Prostate gland (tissue), 2 donors: ENCODE results near the gene CSNK1D. TPM values are rescaled to one million over a fixed set of nuclear protein-coding genes. Genes with fewer than 3 reads are reported as not detected.
A peak's percentile ranks its signal among the peaks of the same experiment; 100 is the strongest.
"Not testable (repeated sequence)": the region's sequence is repeated elsewhere in the genome, so short reads cannot be mapped to it uniquely, and the experiment has no call there.

Experiments
- DNase-seq: peaks from one replicate; pipeline ENCODE4 v3.0.0-alpha.2; 2019; ENCODE audit warnings: low spot score
- H3K27ac ChIP-seq, 2 donors: fragments of 200-600 bp; sonication (generic); 2 replicates each; pipeline ENCODE4 v1.5.1; 2017 to 2019
- H3K27me3 ChIP-seq: fragments of 200-600 bp; sonication (generic); replicated peaks from 2 replicates; pipeline ENCODE4 v1.5.1; 2019; ENCODE audit not compliant: insufficient read depth
- H3K36me3 ChIP-seq, 2 donors: fragments of 200-600 bp; sonication (generic); 1 replicate in 1 of 2; 2 replicates in 1 of 2; pipeline versions ENCODE4 v1.5.1 to v1.8.1; 2017 to 2019
- H3K4me1 ChIP-seq: fragments of 200-600 bp; sonication (generic); replicated peaks from 2 replicates; pipeline ENCODE4 v1.5.1; 2019
- H3K4me3 ChIP-seq, 2 donors: fragments of 200-600 bp; sonication (generic); 2 replicates each; pipeline ENCODE4 v1.5.1; 2017 to 2019
- H3K9me3 ChIP-seq: fragments of 200-600 bp; sonication (generic); 2 replicates; pipeline ENCODE4 v1.5.1; 2017
- POLR2A ChIP-seq: fragments of 450-650 bp; IDR thresholded peaks from one replicate; pipeline ENCODE4 v1.6.1; 2016; ENCODE audit warnings: antibody characterized with exemption, mild to moderate bottlenecking
- POLR2AphosphoS5 ChIP-seq: sonication (generic); formaldehyde crosslinking; IDR thresholded peaks from one replicate; pipeline ENCODE4 v1.6.1; 2017; ENCODE audit warnings: antibody characterized with exemption
- WGBS: methylation state at CpG from one replicate; pipeline ENCODE4 v1.1.5; 2018; 5-methylcytosine and 5-hydroxymethylcytosine counted together
- intact Hi-C: fragments of 100-400 bp; cut with DNase I; formaldehyde crosslinking; loops from one replicate; pipeline ENCODE4 v1.14.2; 2022
- total RNA-seq, 2 donors: library from RNA; depleted of rRNA; stranded (reverse); fragments of >200 nt; gene quantifications; one replicate each; pipeline ENCODE4 v1.1.0, GENCODE V29; 2016
- TF ChIP-seq, protein P1 (sequence below), 4 experiments: fragments of 200-600 bp in 2 of 4; fragments of 450-650 bp in 2 of 4; sonication (generic) in 2 of 4; IDR thresholded peaks; 1 replicate in 3 of 4; 2 replicates in 1 of 4; pipeline ENCODE4 v1.5.1; 2016 to 2019; ENCODE audit warnings: antibody characterized with exemption in 4 of 4, mild to moderate bottlenecking in 2 of 4, moderate library complexity in 2 of 4

The CSNK1D gene
- total RNA-seq, 2 donors from 2014 or later: 80.3 to 155 TPM

DNA sequence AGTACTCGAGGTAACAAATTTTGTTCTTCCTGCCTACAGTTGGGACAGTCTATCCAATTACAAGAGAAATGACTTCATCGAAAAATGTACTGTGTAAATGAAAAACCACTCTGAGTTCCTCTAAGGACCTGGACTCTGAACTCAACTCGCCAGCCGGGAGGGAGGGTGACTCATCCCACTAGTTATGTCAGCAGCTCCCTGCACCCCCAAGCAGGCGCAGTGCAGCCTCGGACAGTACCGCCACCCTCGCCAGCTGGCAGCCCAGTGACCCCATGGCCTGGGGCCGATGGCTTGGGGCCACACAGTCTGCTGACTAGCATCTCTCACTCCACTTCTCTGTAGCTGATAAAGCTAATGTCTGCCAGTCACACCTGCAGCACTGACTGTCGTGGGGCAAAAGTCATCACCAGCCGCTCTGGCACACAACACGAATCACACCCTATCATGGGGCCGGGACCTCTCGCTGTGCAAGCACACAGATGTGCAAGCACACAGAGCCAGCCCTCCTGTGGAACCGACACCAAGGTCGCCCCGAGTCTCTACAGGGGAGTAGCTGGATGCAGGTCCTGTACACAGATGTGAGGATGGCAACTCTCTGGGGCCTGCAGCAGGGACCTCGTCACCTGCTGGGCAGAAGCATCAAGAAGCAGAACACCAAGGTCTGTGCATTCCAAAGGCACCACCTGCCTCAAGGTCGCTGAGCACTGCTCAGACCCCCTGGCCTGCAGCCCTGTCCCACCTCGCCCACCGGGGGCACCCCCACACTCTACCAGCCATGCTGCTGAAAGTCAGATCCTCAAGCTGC, 5.7 kb downstream of the CSNK1D start:
- Histone ChIP-seq H3K27me3 (no peaks in the 10 kb centered on the region), H3K9me3 (no peaks in the 10 kb centered on the region), H3K4me3 (no peak overlapping the region), H3K36me3 (peaks cover 0 to 17% of the 10 kb centered on the region in 2 donors), H3K4me1 (peaks cover 44% of the 10 kb centered on the region), H3K27ac (peak overlapping the region; percentile 84 to 98)
- TF ChIP-seq POLR2A (no peak), POLR2AphosphoS5 (peak; percentile 74)
- TF ChIP-seq, protein P1, sequence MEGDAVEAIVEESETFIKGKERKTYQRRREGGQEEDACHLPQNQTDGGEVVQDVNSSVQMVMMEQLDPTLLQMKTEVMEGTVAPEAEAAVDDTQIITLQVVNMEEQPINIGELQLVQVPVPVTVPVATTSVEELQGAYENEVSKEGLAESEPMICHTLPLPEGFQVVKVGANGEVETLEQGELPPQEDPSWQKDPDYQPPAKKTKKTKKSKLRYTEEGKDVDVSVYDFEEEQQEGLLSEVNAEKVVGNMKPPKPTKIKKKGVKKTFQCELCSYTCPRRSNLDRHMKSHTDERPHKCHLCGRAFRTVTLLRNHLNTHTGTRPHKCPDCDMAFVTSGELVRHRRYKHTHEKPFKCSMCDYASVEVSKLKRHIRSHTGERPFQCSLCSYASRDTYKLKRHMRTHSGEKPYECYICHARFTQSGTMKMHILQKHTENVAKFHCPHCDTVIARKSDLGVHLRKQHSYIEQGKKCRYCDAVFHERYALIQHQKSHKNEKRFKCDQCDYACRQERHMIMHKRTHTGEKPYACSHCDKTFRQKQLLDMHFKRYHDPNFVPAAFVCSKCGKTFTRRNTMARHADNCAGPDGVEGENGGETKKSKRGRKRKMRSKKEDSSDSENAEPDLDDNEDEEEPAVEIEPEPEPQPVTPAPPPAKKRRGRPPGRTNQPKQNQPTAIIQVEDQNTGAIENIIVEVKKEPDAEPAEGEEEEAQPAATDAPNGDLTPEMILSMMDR (IDR thresholded peaks at IDR 0.05): no peak
- intact Hi-C loops: no loop called here
- DNase-seq: peak; percentile 71
- WGBS: 20% methylated on average over 21 of the region's 21 CpGs

DNA sequence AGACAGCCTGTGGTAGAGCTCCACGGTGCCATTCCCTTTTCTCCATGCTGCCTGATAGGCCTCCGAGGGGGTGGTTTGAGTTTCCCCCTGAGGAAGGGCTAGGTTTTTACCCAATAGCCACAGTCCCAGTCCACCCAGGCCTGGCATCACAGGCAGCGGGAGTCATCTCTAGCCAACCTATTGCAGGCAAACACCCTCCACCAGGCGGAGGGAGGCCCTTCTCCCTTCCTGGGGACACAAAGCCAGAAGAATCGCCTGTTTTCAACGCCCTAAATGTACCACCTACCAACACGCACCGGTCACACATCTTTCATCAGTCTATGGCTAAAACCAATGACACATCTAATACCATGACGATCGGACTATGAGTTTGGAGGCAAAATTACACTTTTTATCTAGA, 7.4 kb downstream of the CSNK1D start:
- peak overlapping the region; percentile 84 to 98 for H3K27ac ChIP-seq
- intact Hi-C loops: no loop called here

DNA sequence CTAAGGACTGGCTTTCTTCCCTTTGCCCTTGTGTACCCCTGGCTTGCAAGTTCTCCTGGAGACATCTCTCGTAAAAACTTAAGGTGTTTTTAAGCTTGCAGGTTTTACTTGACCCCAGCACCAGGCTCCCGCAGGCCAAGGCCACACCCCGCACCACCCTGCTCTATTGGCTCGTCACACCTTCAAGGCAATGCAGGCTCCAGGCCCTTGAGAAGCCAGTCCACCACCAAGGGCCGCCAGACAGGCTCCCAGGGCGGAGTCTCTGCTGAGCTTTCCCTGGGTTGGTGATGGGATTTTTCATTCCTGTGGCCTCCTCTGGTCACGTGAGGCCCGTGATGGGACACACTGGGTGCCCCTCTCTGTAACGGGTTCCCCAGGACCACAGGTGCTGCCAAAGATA, 9.9 kb downstream of the CSNK1D start:
- intact Hi-C loops: no loop called here
- no peak overlapping the region for H3K4me3 ChIP-seq
- no peak for DNase-seq
- peaks cover 0 to 21% of the 10 kb centered on the region in 2 donors for H3K36me3 ChIP-seq
- no peaks in the 10 kb centered on the region for H3K9me3 ChIP-seq
- WGBS: 71% methylated on average over 9 of the region's 9 CpGs
- peaks cover 24% of the 10 kb centered on the region for H3K4me1 ChIP-seq
- H3K27me3 ChIP-seq: no peaks in the 10 kb centered on the region
- peak overlapping the region in 1 of 2 donors; percentile 12 for H3K27ac ChIP-seq
- TF ChIP-seq POLR2AphosphoS5 (no peak), POLR2A (no peak)
- TF ChIP-seq, protein P1 (IDR thresholded peaks at IDR 0.05): no peak

More for the DNA sequence above, 7.4 kb downstream of the CSNK1D start:
- Histone ChIP-seq H3K4me1 (peaks cover 35% of the 10 kb centered on the region), H3K36me3 (peaks cover 0 to 17% of the 10 kb centered on the region in 2 donors), H3K27me3 (no peaks in the 10 kb centered on the region), H3K4me3 (no peak overlapping the region), H3K9me3 (no peaks in the 10 kb centered on the region)
- TF ChIP-seq, protein P1 (IDR thresholded peaks at IDR 0.05): no peak
- TF ChIP-seq POLR2AphosphoS5: no peak
- TF ChIP-seq POLR2A: no peak
- DNase-seq: no peak
- WGBS: 85% methylated on average over 10 of the region's 10 CpGs

DNA sequence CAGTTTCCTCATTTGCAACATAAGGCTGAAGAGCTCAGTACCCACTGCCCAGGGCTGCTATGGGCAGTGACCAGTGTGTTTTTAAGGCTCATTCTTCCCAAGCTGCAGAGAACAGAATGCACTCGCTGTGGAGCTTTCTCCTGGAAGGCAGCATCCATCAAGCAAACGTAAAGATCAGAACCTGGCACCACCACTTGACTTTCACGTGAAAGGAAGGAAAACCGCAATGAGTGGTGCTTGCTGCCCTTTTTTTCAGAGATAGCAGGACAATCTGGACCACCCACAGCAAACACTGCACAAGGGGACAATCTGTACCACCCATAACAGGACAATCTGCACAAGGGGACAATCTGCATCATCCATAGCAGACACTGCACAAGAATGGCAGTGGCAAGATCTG, 11.2 kb downstream of the CSNK1D start:
- TF ChIP-seq, protein P1 (IDR thresholded peaks at IDR 0.05): no peak
- TF ChIP-seq POLR2A (no peak), POLR2AphosphoS5 (no peak)
- WGBS: 50% methylated on average over 4 of the region's 4 CpGs
- Histone ChIP-seq H3K4me3 (no peak overlapping the region), H3K36me3 (peaks cover 0 to 21% of the 10 kb centered on the region in 2 donors), H3K4me1 (peaks cover 14% of the 10 kb centered on the region), H3K27ac (no peak overlapping the region), H3K27me3 (no peaks in the 10 kb centered on the region), H3K9me3 (no peaks in the 10 kb centered on the region)
- intact Hi-C loops: no loop called here
- DNase-seq: no peak

DNA sequence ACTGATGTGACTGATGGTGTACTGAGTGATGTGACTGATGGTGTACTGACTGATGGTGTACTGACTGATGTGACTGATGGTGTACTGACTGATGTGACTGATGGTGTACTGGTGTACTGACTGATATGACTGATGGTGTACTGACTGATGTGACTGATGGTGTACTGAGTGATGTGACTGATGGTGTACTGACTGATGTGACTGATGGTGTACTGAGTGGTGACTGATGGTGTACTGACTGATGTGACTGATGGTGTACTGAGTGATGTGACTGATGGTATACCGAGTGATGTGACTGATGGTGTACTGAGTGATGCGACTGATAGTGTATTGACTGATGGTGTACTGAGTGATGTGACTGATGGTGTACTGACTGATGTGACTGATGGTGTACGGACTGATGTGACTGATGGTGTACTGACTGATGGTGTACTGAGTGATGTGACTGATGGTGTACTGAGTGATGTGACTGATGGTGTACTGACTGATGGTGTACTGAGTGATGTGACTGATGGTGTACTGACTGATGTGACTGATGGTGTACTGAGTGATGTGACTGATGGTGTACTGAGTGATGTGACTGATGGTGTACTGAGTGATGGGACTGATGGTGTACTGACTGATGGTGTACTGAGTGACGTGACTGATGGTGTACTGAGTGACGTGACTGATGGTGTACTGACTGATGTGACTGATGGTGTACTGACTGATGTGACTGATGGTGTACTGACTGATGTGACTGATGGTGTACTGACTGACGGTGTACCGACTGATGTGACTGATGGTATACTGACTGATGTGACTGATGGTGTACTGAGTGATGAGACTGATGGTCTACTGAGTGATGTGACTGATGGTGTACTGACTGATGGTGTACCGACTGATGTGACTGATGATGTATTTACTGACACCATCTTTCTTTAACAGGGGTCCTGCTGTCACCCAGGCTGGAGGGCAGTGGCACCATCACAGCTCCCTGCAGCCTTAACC, 13.2 kb downstream of the CSNK1D start:
- H3K27ac ChIP-seq, H3K4me1 ChIP-seq, H3K27me3 ChIP-seq, H3K4me3 ChIP-seq, H3K9me3 ChIP-seq, intact Hi-C loops, DNase-seq: not testable (repeated sequence)
- peaks cover 0 to 28% of the 10 kb centered on the region in 2 donors for H3K36me3 ChIP-seq
- WGBS: 91% methylated on average over 8 of the region's 8 CpGs
